GM21825 (cell line): Measurements from ENCODE around the gene SPAG6.
A peak's percentile ranks its signal among the peaks of the same experiment; 100 is the strongest.
"Not testable (repeated sequence)": the region's sequence is repeated elsewhere in the genome, so short reads cannot be mapped to it uniquely, and the experiment has no call there.

Source experiments
- ATAC-seq: cut with Tn5 transposase; IDR thresholded peaks from one replicate; pipeline ENCODE4 v1.9.1; 2021; ENCODE audit warnings: mild to moderate bottlenecking, moderate library complexity; ENCODE audit not compliant: unreplicated experiment

SPAG6 gene

GRCh38 chr10:22370320-22370719 lies 25.0 kb downstream of the SPAG6 start:
- ATAC-seq: no peak

- ATAC-seq: no peak
Observed at GRCh38 chr10:22372298-22372697, 27.0 kb downstream of the SPAG6 start.

GRCh38 chr10:22372917-22373316 lies 27.6 kb downstream of the SPAG6 start:
- no peak for ATAC-seq

DNA sequence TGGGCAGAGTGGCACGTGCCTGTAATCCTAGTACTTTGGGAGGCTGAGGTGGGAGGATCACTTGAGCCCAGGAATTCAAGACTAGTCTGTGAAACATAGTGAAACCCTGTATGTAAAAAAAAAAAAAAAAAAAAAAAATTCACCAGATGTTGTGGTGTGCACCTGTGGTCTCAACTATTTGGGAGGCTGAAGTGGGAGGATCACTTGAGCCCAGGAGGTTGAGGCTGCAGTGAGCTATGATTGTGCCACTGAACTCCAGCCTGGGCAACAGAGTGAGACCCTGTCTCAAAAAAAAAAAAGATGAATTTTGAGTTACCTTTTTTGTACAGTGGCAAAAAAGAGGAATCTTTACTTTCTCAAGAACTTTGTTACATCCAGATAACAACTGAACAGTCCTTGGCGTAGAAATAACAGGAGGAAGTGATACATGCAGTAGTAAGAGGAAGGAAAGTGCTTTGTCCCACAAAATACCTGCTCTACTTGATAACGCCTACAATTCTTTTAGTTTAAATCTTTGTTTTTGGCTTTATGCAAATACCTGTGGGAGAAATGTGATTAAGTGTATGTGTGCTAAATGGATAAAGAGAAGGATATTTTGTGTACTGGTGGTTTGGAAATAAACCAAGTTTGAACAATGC lies 29.3 kb downstream of the SPAG6 start:
- no peak for ATAC-seq

DNA sequence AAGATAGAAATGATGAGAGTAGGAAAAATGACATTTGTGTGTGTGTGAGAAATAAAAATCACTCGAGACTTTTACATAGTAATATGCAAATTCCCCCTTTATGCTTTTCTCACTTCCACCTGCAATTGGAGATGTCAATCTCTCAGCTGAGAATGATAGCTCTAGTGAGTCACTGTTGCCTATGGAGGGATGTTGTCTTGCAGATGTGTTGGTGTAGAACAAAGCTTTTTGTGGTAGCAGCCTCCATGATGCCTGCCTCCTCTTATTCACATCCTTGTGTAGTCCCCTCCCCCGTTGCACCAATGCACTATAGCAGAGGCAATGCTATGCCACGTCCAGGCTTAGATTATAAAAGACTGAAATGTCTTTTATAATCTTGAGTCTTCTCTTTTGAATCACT lies 33.8 kb downstream of the SPAG6 start:
- ATAC-seq: peak; percentile 50

DNA sequence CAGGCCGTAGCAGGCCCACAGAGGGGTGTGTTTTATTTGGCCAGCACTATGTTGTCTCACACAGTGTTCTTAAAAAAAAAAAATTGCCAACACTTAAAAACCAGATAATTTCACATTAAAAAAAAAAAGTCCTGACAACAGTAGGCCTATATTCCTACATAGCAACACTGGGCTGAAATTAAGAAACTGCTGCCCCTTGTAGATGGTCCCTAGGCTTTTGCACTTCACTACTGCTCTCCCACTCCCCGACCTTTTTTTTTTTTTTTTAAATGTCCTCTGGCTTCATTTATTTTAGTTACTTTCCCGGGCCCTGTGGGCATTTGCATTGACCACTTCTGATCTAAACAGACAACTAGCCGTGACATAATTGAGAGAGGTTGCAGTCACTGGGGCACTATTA lies 36.0 kb downstream of the SPAG6 start:
- no peak for ATAC-seq

- ATAC-seq: no peak
Observed at GRCh38 chr10:22386503-22386902, 41.2 kb downstream of the SPAG6 start.

GRCh38 chr10:22389856-22390589 lies 44.7 kb downstream of the SPAG6 start:
- no peak for ATAC-seq

GRCh38 chr10:22391600-22391999 lies 46.3 kb downstream of the SPAG6 start:
- no peak for ATAC-seq

DNA sequence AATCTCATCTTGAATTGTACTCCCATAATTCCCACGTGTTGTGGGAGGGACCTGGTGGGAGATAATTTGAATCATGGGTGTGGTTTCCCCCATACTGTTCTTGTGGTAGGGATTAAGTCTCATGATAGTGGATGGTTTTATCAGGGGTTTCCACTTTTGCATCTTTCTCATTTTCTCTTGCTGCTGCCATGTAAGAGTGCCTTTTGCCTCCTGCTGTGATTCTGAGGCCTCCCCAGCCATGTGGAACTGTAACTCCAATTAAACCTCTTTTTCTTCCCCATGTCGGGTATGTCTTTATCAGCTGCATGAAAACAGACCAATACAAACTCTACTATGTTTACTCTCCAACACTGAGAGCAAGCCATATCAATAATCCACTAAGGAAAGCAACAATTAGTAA lies 50.9 kb downstream of the SPAG6 start:
- not testable (repeated sequence) for ATAC-seq

GRCh38 chr10:22406916-22407315 lies 61.6 kb downstream of the SPAG6 start:
- not testable (repeated sequence) for ATAC-seq

DNA sequence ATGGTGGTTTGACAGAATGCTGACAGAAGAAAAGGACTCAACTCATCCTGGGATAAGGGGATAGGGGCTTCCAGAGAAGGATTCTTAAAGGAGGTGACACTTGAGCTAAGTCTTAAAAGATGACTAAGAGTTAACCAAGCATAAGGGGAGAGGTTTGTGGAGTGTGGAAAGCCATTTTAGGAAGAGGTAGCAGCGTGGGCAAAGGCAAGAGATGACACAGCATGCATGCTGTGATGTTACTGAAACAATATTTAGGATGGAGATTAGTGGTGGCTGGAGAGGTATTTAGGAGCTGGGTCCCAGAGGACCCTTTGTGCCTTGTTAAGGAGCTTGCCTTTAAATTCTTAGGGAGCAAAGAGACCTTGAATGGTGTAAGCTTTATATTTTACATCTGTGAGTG lies 65.1 kb downstream of the SPAG6 start:
- ATAC-seq: no peak

DNA sequence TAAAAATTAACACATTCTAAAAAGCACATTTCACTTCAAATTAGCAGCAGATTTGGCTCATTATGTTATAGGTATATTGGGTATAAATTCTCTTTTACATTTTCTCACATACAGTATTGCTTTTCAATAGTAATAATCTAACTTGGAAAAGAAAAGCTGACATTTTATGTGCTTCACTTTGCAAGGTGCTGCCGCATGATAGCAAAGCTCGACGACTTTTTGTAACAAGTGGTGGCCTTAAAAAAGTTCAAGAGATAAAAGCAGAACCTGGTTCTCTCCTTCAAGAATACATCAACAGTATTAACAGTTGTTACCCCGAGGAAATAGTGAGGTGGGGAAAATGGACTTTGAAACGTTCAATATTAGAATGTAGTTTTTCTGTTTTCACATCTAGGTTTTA lies 65.5 kb downstream of the SPAG6 start:
- no peak for ATAC-seq

GRCh38 chr10:22414146-22414545 lies 68.8 kb downstream of the SPAG6 start:
- no peak for ATAC-seq

GRCh38 chr10:22415072-22415471 lies 69.8 kb downstream of the SPAG6 start:
- no peak for ATAC-seq

DNA sequence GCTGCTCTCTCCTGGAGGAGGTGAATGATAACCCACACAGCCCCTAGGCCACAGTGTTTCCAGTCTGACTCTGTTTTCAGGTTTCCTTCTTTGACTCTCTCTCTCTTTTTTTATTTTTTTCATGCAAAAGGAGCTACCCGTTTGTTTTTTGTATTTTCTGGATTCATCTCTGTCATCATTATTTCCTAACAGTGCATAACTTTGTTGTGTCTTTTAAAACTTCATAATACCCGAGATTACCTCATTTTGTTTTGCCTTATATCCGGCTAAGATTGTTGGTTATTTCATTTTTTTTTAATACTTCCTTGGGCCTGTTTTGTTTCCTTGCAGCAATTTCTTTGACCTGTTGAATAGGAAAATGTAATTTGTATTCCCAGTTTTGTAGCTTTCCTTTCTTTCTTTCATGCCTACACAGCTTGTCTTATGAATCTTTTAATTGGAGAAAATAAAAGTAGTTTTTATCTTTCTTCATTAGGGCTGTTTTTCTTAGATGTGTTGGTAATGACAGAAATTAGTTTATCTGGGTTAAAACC lies 72.5 kb downstream of the SPAG6 start:
- no peak for ATAC-seq

DNA sequence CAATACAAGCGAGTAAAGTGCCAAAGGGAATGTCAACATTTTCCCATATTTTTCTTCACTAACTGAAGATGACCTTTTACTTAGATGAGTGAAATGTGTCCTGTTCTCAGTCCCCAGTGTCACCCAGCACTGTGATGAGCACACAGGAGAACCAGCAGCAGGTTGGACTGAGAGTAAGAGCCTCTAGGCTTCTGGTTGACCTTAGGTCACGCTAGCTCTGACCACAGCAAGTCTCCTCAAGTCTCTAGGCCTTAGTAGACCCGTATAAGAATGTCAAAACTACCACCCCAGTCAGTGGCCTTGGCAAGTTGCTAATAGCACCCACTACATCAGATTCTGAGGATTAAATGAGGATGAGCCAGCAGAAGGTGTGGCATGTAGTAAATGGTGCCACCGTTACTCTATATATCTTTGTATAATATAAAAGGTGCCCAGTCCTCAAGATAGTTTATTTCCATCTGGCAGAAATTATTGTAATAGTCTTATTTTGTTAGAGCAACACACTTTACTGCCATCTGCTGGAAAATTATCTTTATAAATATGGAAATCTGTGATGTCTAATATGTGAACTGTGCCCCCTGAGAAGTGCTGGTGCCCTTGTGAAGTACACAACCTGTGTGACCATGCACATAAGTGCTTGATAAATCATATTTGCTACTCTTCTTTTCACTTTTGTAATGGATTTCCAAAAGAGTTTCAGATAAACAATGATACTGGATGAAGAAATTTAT lies 75.7 kb downstream of the SPAG6 start:
- ATAC-seq: no peak

GRCh38 chr10:22426653-22427052 lies 81.4 kb downstream of the SPAG6 start:
- no peak for ATAC-seq

DNA sequence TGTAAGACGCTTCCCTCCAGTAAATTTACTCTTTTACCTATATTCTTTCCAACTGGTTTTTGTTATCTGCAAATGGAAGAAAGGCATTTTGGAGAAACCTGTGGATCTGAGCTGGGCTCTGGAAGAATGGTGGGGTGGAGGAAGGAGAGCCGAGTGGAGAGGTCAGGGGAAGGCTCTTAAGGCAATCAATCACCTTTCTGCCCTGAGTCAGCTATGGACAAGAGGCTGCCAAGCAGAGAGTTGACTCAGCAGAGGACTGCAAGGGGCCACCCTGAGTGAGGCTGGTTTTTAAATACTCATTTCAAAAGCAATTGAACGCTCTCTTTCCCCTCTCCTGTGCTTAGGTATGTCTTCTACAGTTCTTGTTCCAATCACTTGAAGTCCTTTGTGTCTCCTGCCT lies 81.8 kb downstream of the SPAG6 start:
- ATAC-seq: no peak

DNA sequence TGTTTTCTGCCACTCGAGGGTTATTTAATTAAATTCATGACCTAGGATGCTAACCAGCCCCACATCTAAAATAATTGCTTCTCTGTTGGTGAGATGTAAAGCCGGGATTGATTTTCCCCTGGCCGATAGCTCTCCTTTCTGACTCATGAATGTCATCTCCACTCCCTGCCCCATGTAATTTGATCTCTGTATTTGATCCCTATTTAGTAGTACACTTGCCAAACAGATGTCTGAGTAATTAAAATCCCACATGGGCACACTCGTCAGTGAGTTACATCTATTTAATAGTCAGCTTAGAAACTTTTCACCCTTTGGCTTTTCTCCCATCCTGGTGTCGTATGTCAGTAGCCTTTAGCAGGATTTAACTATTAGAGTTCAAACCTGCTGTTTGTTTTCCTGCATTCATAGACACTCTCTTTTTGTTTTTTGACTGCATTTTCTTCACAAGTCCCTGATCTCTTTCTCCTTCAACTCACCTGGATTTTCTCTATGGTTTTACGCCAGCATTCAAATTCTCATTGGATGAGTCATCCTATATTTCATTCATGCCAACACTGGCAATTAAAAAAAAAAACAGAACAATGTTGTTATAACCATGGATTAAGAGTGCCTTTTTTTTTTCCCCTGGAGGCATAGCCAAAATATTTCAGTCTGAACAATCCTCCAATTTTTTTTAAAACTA lies 82.7 kb downstream of the SPAG6 start:
- no peak for ATAC-seq

DNA sequence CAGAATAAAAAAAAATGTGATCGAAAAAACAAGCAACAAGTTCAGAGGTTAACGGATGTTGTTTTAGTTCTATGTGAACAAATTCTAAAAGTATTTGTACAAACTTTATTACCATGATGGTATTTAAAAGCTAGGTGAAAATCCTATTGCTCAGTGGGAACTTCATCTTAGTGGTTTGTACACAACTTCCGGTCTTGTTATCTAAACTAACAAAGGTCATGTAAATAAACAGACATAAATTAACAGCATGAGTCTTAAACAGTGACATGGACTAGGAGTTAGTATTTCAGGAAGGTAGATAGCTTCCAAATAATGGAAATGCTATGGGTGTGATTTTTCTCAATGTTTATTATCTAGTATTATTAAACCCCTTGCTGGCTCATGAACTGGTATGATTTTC lies 83.8 kb downstream of the SPAG6 start:
- no peak for ATAC-seq
